Upper lobe of right lung (tissue), 1 donor: ENCODE results near the gene C1orf216. TPM values are rescaled to one million over a fixed set of nuclear protein-coding genes. Genes with fewer than 3 reads are reported as not detected.
"Not testable (repeated sequence)": the region's sequence is repeated elsewhere in the genome, so short reads cannot be mapped to it uniquely, and the experiment has no call there.

Experiments used
- ATAC-seq: fragments of 200-7000 bp; cut with Tn5 transposase; one replicate; pipeline ENCODE4 v1.9.1; 2020; ENCODE audit warnings: mild to moderate bottlenecking, moderate library complexity
- DNase-seq: peaks from one replicate; pipeline ENCODE4 v3.0.0-alpha.2; 2020
- H3K27ac ChIP-seq: fragments of 200-600 bp; one replicate; pipeline ENCODE4 v1.8.0; 2022
- H3K27me3 ChIP-seq: fragments of 200-600 bp; one replicate; pipeline ENCODE4 v1.8.0; 2022; ENCODE audit warnings: mild to moderate bottlenecking
- H3K36me3 ChIP-seq: fragments of 200-600 bp; one replicate; pipeline ENCODE4 v1.8.0; 2022
- H3K4me1 ChIP-seq: fragments of 200-600 bp; one replicate; pipeline ENCODE4 v1.8.0; 2022
- H3K4me3 ChIP-seq: fragments of 200-600 bp; one replicate; pipeline ENCODE4 v1.8.0; 2022; ENCODE audit warnings: mild to moderate bottlenecking
- H3K9me3 ChIP-seq: fragments of 200-600 bp; one replicate; pipeline ENCODE4 v1.8.0; 2022
- CTCF ChIP-seq: fragments of 200-600 bp; IDR thresholded peaks from one replicate; pipeline ENCODE4 v1.8.0; 2022; ENCODE audit warnings: antibody characterized with exemption
- intact Hi-C: fragments of 100-400 bp; cut with DNase I; formaldehyde crosslinking; loops from one replicate; pipeline ENCODE4 v1.11.0; 2022
- total RNA-seq: library from RNA; stranded (reverse); fragmentation: NEBNext Ultra II Directional; extraction: Animal tissue kit (Norgen Biotek cat#: 25700); gene quantifications from one replicate; pipeline ENCODE4 v1.2.1, GENCODE V29; 2021
- donor health status: DM: no; HTN: yes; CAD: no; lungs with severe emphysema.

C1orf216 gene
- total RNA-seq, 1 donor from 2014 or later: 13.9 TPM

DNA sequence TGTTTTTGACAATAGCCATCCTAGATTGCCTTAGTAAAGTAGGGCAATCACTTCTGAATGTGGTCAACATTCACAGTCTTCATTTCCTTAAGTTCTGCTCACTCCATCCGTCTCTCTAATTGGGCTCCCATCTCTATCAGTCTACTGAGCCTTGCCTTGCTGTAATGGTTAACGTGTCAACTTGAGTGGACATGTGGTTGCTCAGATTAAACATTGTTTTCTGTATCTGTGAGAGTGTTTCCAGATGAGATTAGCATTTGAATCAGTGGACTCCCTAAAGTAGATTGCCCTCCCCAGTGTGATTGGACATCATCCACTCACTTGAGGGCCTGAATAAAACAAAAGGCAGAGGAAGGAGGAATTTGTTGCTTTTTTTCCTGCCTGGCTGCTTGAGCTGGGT, 26.4 kb downstream of the C1orf216 start:
- Histone ChIP-seq H3K9me3 (no peaks in the 10 kb centered on the region), H3K36me3 (no peaks in the 10 kb centered on the region), H3K4me3 (no peak overlapping the region), H3K27me3 (peaks cover 6% of the 10 kb centered on the region), H3K27ac (no peak overlapping the region), H3K4me1 (no peaks in the 10 kb centered on the region)
- intact Hi-C loops: no loop called here
- no peak for TF ChIP-seq CTCF
- DNase-seq (no peak), ATAC-seq (no peak)

GRCh38 chr1:35691571-35692220, 27.0 kb downstream of the C1orf216 start:
- no peak for TF ChIP-seq CTCF
- H3K36me3 ChIP-seq: no peaks in the 10 kb centered on the region
- ATAC-seq (no peak), DNase-seq (no peak)
- intact Hi-C loops: no loop called here
- no peaks in the 10 kb centered on the region for H3K9me3 ChIP-seq
- H3K4me3 ChIP-seq: no peak overlapping the region
- H3K27ac ChIP-seq: no peak overlapping the region
- H3K27me3 ChIP-seq: peaks cover 6% of the 10 kb centered on the region
- H3K4me1 ChIP-seq: no peaks in the 10 kb centered on the region

- Histone ChIP-seq H3K36me3 (no peaks in the 10 kb centered on the region), H3K4me1 (no peaks in the 10 kb centered on the region), H3K4me3 (no peak overlapping the region), H3K27ac (no peak overlapping the region), H3K9me3 (no peaks in the 10 kb centered on the region), H3K27me3 (peaks cover 7% of the 10 kb centered on the region)
- intact Hi-C loops: no loop called here
- ATAC-seq (no peak), DNase-seq (no peak)
- TF ChIP-seq CTCF: no peak
These were observed 27.6 kb downstream of the C1orf216 start for GRCh38 chr1:35691080-35691479.

GRCh38 chr1:35690103-35690502, 28.6 kb downstream of the C1orf216 start:
- H3K4me3 ChIP-seq, H3K4me1 ChIP-seq, H3K27me3 ChIP-seq, ATAC-seq, H3K9me3 ChIP-seq, intact Hi-C loops, H3K36me3 ChIP-seq, H3K27ac ChIP-seq, DNase-seq: not testable (repeated sequence)

DNA sequence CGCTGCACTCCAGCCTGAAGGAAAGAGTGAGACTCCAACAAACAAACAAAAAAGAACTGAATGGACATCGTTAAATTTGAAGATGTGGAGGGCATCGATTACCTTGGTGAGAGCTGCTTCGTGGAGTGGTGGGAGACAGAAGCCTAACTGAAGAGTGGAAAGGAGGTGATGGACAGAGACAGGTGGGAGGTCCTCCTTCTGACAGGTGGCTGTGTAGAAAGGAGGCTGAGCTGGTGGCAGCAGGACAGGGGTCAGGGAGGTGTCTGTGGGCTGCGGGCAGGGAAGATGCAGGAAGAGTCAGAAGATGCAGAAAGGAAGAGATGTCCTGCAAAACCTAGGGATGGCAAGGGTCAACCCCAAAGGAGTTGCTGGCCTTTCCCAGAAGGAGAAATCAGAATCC, 30.5 kb downstream of the C1orf216 start:
- H3K4me3 ChIP-seq: no peak overlapping the region
- no peak for ATAC-seq
- no peaks in the 10 kb centered on the region for H3K9me3 ChIP-seq
- DNase-seq: no peak
- no peaks in the 10 kb centered on the region for H3K36me3 ChIP-seq
- H3K27me3 ChIP-seq: peaks cover 12% of the 10 kb centered on the region
- H3K27ac ChIP-seq: no peak overlapping the region
- intact Hi-C loops: no loop called here
- no peak for TF ChIP-seq CTCF
- H3K4me1 ChIP-seq: no peaks in the 10 kb centered on the region

DNA sequence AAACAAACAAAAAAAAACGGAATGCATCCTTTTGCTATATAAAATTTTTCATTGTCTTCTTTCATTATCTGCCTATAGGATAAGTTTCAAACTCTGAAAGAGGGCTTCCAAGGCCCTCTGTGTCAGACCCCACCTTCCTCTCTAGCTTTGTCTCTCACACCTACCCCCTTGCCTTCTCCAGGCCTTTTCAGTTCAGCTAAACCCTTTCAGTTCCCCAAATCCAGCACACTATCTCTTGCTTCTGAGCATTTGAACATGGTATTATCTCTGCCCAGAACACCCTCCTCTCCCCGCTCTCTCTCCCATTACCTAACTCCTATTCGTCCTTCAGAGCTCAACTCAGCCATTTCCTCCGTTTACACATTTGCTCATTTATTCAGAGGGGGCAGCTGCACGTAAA, 35.7 kb downstream of the C1orf216 start:
- ATAC-seq (no peak), DNase-seq (no peak)
- no peak overlapping the region for H3K4me3 ChIP-seq
- no peaks in the 10 kb centered on the region for H3K4me1 ChIP-seq
- peaks cover 12% of the 10 kb centered on the region for H3K27me3 ChIP-seq
- intact Hi-C loops: no loop called here
- no peaks in the 10 kb centered on the region for H3K9me3 ChIP-seq
- TF ChIP-seq CTCF: no peak
- H3K36me3 ChIP-seq: no peaks in the 10 kb centered on the region
- H3K27ac ChIP-seq: no peak overlapping the region
